GM21528 (cell line): Measurements from ENCODE around the gene IGFBP2.
A peak's percentile ranks its signal among the peaks of the same experiment; 100 is the strongest.
"Not testable (repeated sequence)": the region's sequence is repeated elsewhere in the genome, so short reads cannot be mapped to it uniquely, and the experiment has no call there.

Source experiments
- ATAC-seq: cut with Tn5 transposase; IDR thresholded peaks from one replicate; pipeline ENCODE4 v1.9.1; 2021; ENCODE audit warnings: mild to moderate bottlenecking, moderate library complexity; ENCODE audit not compliant: unreplicated experiment, low FRiP score

Gene IGFBP2, protein sequence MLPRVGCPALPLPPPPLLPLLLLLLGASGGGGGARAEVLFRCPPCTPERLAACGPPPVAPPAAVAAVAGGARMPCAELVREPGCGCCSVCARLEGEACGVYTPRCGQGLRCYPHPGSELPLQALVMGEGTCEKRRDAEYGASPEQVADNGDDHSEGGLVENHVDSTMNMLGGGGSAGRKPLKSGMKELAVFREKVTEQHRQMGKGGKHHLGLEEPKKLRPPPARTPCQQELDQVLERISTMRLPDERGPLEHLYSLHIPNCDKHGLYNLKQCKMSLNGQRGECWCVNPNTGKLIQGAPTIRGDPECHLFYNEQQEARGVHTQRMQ

DNA sequence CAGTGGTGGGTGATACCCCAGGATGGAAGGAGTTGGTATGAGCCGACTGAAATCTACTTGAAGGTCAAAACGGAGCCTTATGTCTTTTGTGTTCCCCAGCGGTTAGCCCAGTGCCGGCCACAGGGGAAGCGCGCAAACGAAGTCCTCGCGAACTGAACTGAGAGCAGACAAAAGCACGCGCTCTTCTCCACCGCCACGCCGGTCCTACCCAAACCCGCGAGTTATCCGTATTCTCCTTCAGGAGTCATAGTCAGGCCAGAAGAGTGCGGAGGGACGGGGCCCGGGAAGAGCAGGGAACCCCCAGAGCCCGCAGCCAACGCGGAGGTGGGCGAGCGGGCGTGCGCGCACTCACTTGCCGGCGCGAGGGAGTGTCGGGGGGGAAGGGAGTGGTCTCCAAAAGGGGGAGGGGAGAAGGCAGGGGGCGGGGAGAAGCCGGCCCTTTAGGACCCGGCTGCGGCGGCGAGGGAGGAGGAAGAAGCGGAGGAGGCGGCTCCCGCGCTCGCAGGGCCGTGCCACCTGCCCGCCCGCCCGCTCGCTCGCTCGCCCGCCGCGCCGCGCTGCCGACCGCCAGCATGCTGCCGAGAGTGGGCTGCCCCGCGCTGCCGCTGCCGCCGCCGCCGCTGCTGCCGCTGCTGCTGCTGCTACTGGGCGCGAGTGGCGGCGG, at the start of gene IGFBP2:
IGFBP2 (plus strand) TSS at position 469 of the 664 bp plus-strand sequence; CDS start at position 573, 104 bp downstream.
- no peak for ATAC-seq

DNA sequence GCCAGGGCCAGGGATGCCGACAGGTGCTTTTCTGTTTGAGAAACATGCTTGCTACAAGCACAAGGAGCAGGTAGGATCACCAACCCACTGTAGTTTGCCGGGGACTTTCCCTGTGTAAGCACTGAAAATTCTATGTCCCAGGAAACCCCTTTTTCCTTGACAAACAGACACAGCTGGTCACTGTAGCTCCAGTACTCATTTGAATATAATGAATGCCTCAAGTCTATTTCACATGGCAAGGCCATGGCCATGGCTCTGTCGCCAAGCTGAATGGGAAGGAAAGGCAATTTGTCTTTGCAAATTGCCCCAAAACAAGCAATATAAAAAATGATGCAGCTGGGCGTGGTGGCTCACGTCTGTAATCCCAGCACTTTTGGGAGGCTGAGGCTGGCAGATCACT, 49.6 kb upstream of the IGFBP2 start:
- ATAC-seq, result no peak

DNA sequence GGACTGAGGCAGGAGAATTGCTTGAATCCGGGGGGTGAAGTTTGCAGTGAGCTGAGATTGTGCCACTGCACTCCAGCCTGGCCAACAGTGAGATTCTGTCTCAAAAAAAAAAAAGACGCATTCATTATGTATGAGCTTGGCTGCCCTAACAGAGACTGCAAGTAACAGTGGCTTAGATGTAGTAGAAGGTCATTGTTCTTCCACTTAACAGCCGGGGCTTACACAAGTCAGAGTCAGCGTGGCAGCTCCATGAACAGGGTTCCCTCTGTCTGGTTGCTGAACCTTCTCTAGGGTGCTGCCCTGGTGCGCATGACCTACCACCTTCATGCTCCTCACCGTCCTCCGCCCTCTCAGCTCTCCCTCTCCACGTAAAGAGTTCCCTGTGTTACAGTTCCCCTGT, 49.1 kb upstream of the IGFBP2 start:
- no peak for ATAC-seq

DNA sequence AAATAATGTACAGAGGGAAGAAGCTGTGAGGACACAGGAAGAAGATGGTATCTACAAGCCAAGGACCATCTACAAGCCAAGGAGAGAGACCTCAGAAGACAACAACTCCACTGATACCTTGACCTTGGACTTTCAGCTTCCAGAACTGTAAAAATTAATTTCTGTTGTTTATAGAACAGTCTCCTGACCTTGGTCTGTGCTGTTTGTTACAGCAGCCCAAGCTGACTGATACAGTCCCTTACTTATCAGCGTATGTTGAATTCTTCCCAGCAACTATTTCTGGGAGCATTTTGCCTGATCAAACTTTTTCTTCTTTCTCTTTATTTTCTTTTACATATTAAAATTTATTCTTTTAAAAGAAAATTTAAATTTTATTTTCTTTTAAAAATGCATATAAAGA, 47.8 kb upstream of the IGFBP2 start:
- no peak for ATAC-seq

DNA sequence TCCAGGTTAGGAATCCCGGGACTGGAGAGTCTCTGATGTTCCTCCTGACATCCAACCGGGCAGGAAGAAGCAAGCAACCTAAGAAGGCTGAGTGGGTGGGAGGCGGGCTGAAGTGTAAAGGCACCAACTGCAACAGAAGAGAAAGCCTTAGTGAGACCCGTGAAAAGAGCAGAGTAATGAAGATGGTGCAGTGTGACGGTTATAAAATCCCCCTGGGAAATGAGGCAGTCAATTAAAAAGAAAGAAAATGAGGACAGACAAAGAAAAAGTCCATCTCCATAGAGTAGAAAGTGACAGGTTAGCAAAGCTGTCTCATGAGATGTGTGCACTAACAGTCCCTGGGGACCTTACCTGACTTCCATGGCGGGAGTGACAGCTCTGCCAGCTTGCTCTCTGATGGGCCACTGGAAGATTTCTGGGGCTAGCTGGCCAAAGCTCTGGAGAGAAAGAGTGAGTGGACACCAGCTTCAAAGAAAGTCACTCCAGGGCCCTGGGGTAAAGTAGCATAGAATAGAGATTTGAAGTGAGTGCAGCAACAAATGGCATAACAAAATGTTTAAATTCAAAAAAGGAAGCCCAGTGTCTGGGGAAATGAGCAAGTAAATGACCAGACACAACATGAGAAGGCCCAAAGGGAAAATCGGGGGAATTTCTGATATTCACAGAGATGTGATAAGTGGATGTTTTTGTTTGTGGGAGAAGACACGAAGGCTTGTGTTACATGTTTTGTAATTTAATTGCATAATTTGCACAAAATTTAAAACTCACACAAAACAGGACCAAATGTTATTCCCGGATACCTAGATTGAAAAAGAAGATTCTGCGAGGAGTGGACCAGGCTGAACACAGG, 44.1 kb upstream of the IGFBP2 start:
- ATAC-seq, result no peak

DNA sequence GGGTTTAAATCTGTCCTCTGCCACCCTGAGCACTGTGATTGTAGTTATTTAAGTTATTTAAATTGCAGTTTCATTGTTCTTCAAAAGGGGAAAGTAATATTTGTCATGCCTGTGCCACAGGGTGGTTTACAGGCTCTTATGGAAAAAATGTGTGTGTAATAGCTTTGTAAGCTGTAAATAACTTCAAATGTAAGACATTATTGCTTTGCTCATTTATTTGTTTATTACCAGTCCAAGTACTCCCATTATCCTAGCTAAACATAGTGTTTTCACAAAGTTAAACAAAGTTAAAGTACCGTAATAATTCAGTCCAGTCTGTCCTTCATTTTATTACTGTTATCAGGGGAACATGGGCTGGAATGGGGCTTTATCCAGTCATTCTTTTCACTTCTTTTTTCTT, 43.4 kb upstream of the IGFBP2 start:
- no peak for ATAC-seq

DNA sequence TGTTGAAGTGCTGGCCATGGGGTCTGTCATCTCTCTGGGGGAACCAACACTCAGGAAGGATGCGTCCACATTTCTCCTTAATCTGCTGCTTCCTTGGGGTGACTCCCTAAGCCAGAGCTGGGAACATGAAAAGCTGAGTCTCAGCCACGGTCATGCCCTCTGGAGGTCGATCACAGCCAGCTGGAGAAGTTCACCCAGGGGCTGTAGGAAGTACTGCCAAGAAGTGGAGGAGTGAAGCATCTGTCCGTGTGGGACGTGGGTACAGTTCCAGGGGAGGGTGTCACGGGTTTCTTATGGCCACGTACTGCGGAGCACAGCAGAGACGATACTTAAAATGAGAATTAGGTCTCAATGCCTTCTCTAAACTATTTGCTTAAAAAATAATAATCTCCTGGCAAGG, 42.4 kb upstream of the IGFBP2 start:
- ATAC-seq, result no peak

DNA sequence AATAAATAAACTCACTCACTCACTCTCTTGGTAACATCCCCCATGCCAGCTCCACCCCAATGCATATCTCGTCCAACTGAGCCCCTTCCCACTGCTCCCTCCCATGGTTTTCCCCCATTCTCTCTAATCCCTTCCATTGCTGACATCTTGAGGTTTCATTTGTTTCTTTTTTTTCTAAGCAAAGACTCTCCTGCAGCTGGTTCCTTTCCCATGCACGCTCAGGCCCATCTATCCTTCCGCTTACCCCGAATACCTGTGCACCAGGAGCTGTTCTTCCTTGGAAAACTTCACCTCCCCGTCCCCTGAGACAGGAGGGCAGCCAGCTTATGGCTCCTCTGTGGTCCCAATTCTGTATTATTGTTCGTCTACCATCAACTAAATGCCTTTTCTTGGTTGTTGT, 41.7 kb upstream of the IGFBP2 start:
- no peak for ATAC-seq

DNA sequence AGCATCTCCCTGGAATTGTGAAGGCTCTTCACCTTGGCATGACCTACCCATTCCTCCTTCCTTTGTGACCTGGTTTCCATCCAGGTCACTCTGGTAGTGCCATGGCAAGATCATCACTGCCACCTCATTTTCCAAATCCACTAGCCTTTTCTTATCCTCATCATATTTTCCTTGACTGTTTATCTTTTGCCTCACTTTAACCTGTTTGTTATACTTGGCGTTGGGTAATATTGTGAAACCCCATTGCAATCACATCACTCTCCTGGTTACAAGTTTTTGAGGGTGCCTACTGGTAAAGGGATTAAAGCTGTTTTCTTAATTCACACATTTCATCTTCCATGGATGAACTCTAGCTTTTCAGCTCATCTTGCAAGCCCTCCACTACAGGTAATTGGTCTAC, 39.1 kb upstream of the IGFBP2 start:
- ATAC-seq, result no peak

DNA sequence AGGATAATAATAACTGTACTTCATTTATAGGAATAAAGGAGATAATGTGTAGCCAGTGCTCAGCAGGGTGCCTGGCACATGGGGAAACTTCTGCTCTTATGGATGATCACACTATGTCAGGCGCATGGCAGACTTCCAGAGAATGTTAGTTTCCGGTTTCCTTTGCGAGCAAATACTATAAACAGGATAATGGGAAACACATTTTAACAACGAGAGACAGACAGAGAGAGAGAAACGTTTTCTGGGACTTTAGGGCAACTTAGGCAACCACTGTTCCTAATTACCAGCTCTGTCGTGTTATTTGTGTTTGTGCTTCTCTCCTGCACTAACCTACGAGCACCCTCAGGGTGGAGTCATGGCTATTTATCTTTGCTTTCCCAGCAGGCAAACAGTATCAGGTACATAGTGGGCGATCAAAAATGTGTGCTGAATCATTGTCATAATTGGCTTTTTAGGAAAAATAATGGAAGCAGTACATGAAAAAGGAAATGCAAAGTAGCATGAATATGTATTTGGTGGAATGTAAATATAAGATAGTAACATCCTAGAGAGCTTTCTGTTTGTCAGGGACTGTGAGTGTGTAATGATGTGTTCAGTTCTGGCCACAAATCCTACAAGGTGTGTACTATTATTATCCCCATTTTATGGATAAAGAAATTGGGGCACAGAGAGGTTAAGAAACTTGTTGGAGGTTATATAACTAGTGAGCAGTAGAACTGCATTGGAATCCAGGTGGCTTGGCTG, 36.8 kb upstream of the IGFBP2 start:
- ATAC-seq, result no peak

DNA sequence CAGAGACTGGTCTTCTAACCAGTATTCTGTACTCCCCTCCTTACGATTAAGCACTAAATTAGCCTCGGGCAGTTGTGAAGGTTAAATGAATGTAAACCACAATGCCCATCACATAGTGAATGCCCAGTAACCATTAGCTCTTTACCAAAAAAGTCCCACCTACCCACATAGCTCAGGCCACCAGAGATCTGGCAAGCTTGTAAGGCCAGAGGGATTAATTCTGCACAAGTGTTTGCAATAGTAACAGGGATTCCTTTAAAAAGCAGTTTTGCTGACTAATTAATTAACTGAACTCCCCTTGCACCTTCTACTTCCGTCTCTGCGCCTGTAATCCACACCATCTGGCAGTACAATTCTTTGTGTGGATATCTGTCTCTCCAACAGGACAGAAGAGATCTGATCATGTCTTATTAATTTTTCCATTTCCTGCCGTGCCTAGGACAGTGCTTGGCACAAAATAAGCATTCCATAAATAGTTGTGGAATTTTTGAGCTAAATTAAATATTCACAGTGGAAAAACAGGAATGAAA, 36.2 kb upstream of the IGFBP2 start:
- no peak for ATAC-seq

DNA sequence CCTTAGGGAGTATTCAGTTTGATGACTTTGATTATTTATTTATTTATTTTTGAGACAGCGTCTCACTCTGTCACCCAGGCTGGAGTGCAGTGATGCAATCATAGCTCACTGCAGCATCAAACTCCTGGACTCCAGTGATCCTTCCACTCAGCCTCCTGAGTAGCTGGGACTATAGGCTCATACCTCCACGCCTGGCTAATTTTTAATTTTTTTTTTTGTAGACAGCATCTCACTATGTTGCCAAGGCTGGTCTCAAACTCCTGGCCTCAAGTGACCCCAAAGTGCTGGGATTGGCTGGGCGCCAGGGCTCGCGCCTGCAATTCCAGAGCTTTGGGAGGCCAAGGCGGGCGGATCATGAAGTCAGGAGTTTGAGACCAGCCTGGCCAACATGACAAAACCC, 35.4 kb upstream of the IGFBP2 start:
- not testable (repeated sequence) for ATAC-seq

DNA sequence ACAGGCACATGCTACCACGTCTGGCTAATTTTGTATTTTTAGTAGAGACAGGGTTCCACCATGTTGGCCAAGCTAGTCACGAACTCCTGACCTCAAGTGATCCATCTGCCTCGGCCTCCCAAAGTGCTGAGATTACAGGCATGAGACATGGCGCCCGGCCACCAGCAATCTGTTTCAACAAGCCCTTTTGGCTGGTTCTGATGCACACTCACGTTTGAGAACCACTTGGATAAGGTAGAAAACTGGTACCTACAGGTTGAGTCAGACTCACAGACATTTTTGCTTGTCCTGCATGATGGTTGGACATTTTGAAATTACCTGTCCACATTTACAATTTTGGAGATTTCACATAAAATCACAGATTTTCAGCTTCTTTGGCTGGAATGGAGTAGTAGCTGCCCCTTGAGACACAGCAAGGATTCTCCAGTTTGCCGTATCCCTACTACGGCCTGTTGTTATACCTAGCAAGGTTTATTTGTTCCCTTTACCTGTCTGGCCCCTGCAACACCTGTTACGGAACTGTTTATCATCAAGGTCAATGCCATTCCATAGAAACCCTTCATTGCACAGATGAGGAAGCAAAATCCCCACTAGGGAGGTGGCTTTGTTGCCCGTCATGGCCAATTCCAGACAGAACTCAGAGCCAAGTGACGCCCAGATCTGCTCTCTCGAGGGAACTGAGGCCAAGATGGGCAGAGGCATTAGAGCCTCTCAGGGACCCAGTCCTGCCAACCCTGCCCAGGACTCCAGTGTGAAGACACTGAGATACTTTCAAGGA, 31.4 kb upstream of the IGFBP2 start:
- no peak for ATAC-seq

DNA sequence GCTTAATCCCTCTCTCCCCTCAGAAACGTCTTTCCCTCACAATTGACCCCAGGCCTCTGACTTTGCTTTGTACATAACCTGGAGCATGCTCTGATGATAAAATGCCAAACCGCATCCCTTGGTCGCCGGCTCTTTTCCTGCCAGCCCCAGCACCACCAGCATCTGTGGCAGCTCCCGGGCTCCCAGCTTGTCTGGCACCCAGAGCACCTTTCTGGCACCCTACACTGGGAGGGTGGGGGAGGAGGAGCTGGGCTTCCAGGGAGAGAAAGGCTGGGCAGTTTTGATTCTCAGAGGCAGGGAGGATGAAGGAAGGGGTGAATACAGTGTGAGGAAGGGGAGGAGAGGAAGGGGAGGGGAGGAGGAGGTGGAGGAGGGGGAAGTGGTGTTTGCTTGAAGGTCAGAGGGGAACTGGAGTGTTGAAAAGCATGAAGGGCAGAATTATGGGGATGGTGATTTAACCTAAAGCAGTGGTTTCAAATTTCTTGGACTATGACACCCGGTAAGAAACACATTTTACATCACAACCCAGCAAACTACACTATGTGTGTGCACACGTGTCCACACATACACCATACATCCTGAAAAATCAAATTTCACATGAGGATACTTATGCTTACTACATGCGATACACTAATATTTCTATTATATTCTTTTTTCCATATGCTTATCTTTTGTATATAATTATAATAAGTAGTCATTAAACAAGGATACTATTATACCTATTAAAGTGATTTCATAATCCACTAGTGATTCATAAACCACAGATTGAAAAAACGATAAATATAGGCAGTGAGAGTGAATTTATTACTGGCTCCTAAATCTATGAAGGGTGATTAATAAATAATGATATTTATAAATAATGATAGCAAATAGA, 30.0 kb upstream of the IGFBP2 start:
- ATAC-seq, result no peak

DNA sequence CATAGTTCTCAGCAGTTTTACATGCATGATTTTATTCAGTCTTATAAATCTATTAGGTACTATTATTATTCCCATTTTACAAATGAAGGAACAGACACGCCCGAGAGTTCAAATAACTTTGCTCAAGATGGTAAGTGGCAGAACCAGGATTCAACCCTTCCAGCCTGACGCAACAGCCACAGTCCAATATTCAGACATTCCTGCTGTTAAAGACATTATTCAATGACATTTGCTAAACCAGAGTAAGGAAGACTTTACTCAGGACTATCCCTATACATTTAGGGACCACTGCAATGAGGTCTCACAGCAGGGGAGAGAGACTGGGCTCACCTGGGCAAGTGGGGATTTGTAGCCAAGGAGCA, 29.4 kb upstream of the IGFBP2 start:
- ATAC-seq, result no peak

DNA sequence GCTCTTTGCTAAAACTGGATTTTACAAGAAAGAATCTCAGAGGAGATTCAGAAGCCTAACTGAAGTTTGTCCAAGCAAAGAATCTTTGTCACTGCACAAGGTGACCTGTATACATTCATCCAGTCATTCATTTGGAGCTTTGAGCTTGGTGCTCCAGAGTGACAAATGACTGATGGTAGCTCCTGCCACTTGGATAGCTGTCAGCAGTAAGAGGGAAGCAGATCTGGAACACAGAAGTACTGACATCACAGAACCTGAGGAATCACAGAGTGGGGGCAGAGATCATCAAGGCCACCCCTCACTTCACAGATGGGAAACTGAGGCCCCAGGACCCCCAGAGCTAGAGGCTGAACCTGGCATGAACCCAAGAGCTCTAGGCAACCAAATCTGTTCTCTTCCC, 28.8 kb upstream of the IGFBP2 start:
- no peak for ATAC-seq

DNA sequence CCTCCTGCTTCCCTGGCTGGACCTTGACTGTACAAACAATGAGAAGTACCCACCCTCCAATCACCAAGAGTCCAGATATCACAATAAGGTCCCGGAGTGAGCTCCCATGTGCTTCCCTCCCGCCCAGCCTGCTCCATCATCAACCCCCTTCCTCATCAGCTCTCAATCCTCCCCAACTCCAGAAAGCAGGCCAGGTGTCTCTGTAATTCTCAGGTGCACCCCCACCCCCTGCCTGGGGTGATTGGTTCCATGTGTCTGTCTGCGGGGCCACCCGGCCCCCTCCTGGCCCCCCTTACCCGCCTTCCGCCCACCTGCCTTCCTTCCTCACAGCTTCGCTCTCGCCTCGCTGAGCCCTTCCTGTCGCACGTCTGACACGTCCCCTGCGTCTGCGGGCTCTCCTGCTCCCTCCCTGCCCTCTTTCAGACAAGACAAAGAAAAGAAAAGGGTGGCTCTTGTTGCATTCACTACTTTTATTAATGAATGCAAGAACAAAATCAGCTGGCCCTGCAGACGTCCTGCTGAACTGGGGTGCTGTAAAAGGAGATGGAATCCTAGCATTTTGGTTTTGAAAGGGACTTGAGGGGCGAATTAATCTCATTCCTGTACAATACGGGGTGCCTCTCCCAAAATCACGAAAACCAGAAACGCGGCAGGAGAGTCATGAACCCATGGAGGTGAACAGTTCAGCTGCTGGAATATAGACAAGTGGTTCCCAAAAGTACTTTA, 26.5 kb upstream of the IGFBP2 start:
- peak; percentile 88 for ATAC-seq

DNA sequence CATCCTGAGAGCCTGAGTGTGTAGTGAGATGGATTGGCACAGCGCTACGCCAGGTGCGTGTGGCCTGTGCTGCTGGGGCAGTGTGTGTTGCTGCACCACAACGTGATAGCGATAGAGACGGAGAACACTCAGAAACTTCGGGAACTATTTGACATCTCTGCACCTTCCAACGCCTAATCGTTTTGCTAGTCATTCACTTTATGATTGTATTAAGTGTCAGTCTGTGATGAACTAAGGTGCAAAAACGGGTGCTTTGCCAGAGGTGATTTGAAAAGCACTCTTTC, 26.0 kb upstream of the IGFBP2 start:
- no peak for ATAC-seq
